GM18519 (cell line): Measurements from ENCODE around the gene KRTAP4-8.
"Not testable (repeated sequence)": the region's sequence is repeated elsewhere in the genome, so short reads cannot be mapped to it uniquely, and the experiment has no call there.

ENCODE experiments used
- ATAC-seq: cut with Tn5 transposase; IDR thresholded peaks from one replicate; pipeline ENCODE4 v1.9.1; 2021; ENCODE audit warnings: mild to moderate bottlenecking, moderate library complexity; ENCODE audit not compliant: unreplicated experiment, low FRiP score

The KRTAP4-8 gene

DNA sequence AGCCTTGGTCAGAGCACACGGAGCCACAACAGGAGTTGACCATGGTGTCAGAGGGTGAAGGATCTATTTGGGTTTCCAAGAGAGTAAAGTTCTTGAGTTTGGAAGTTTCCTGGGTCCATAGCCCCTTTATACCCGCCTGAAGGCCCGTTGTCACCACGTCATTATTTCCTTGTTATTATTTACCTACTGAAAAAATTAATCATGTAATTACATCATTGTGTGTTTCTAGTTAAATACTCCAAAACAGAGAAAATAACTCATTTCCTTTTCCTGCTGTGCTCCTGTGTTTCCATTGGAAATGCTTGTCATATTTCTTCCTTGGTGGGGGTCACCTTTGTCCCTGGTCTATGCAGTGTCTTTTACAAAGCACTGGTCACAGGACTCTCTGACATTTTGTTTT is at the start of gene KRTAP4-8:
Gene KRTAP4-8 (minus strand): TSS at position 101 of the 400 bp plus-strand sequence. CDS start 58 bp downstream, at position 43.
- ATAC-seq = no peak

GRCh38 chr17:41145261-41145660 is 47.3 kb upstream of the KRTAP4-8 start:
- ATAC-seq = no peak

- ATAC-seq = no peak
Observed at GRCh38 chr17:41144846-41145245, 46.9 kb upstream of the KRTAP4-8 start.

DNA sequence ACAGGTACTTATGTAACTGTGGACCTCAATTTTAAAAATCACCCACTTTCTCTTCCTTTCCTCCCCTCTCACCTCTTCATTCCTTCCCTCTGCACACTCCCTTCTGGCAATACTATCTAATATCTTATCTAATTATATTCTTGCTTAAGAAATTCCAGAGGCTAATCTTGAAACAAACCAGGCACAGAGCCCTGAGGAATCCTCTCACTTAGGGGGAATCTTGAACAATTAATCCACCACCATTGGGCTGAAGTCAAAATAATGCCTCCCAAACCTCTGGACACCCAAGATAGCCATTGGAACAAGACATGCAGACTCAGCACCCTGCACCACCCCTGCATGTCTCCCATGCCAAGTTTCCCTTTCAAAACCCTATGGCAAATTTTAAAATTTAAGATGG is 43.4 kb upstream of the KRTAP4-8 start:
- ATAC-seq = no peak

- ATAC-seq = no peak
Observed at GRCh38 chr17:41140360-41141131, 42.6 kb upstream of the KRTAP4-8 start, which contains the start of gene KRTAP4-6. KRTAP4-6 (minus strand) TSS chr17:41140544; CDS start chr17:41140487, 57 bp downstream.

- not testable (repeated sequence) for ATAC-seq
Observed at GRCh38 chr17:41139865-41140264, 41.9 kb upstream of the KRTAP4-8 start.

- ATAC-seq = no peak
Observed at GRCh38 chr17:41133880-41134735, 36.2 kb upstream of the KRTAP4-8 start.

- no peak for ATAC-seq
Observed at GRCh38 chr17:41131979-41132378, 34.0 kb upstream of the KRTAP4-8 start.

DNA sequence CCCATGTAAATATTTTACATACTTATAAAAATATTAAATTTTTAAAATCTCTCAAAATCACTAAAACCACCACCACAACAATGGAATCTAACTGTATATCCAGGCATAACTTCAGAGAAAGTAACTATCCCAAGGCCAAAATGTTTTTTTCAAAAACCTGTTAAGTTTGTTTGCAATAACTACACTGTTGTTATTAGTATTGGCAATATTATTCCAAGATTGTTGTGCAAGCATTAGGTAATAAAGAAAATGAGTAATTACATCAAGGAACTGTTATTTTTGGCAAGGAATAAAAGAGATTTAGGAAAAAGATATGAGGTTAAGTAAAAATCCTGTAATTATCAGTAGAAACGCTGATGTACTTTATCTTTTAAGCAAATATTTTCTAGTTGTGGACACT is 29.4 kb upstream of the KRTAP4-8 start:
- ATAC-seq = no peak

GRCh38 chr17:41126412-41126811 is 28.5 kb upstream of the KRTAP4-8 start:
- no peak for ATAC-seq

DNA sequence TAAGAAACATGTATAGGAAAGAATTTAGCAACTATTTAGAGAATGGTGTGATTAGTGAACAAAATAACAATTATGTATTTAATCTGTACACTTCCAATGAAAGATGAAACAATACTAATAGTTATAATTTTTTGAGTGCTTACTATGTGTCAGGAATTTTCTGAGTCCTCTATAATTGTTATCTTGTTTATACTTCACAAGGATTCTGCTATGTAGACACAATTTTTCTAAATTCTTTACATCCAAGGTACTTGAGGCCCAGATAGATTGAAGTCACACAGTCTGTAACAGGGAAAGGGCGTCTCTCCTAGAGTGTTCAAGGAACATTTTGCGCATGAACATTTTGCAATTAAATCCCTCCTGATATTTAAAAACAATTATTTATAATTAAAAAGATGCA is 27.1 kb upstream of the KRTAP4-8 start:
- ATAC-seq = no peak

- ATAC-seq = not testable (repeated sequence)
Observed at GRCh38 chr17:41123991-41124371, 26.0 kb upstream of the KRTAP4-8 start, which contains the start of gene KRTAP4-12. KRTAP4-12 (minus strand) TSS chr17:41124182; CDS start chr17:41124122, 60 bp downstream.

GRCh38 chr17:41123292-41123990 is 25.5 kb upstream of the KRTAP4-8 start:
- not testable (repeated sequence) for ATAC-seq

- ATAC-seq = no peak
Observed at GRCh38 chr17:41121742-41122141, 23.8 kb upstream of the KRTAP4-8 start.

- not testable (repeated sequence) for ATAC-seq
Observed at GRCh38 chr17:41119696-41120690, 22.1 kb upstream of the KRTAP4-8 start.

DNA sequence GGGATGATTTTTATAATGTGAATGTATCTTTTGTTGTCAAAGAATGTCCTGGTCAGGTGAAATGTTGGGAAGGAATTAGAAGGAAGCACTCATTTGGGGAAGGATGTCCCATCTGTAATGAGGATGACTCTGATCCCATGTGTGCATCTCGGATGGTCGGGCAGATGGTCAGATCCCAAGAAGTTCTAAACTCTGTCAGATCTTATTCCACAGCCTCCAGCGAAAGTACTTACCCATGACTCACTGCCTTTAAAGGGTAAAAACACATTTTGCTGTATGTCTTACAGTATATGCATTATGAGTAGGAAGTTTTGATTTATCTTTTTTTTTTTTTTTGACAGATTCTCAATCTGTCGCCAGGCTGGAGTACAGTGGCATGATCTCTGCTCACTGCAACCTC is 20.8 kb upstream of the KRTAP4-8 start:
- ATAC-seq = no peak

- ATAC-seq = not testable (repeated sequence)
Observed at GRCh38 chr17:41117846-41118386, 20.0 kb upstream of the KRTAP4-8 start, which contains the start of gene KRTAP4-11. KRTAP4-11 (minus strand) TSS chr17:41118373; CDS start chr17:41118315, 58 bp downstream.

DNA sequence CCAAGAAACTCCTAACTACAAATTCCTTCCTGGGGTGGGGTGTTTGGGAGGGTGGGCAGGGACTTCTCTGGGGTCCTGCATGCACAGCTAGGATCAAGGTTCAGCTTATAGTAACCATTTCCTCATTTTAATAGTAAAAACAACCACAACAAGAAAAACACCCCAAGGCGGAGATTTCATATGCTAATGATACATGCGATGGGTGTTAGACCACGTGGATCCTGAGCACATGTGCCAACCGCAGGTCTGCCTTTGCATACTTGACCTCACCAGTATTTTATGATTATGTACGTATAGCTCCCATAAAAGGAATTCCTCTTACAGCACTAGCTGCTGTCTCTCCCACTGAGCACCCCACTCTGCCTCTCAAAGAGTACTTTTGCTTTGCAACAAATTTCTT is 18.4 kb upstream of the KRTAP4-8 start:
- ATAC-seq = no peak
